HG03159 (cell line): ENCODE data around the gene MSANTD2.

Experiments
- ATAC-seq: cut with Tn5 transposase; IDR thresholded peaks from one replicate; pipeline ENCODE4 v1.9.1; 2021; ENCODE audit warnings: mild to moderate bottlenecking, moderate library complexity; ENCODE audit not compliant: unreplicated experiment

The MSANTD2 gene

GRCh38 chr11:124800226-124800929, at the start of gene MSANTD2:
TSS of gene MSANTD2 (minus strand) at chr11:124800406. CDS start at chr11:124800380, 26 bp downstream.
- peak; percentile 89 for ATAC-seq

GRCh38 chr11:124846070-124846673, 46.0 kb upstream of the MSANTD2 start:
- ATAC-seq = no peak

- no peak for ATAC-seq
These were observed 44.5 kb upstream of the MSANTD2 start for GRCh38 chr11:124844664-124845079.

GRCh38 chr11:124843616-124843910, 43.4 kb upstream of the MSANTD2 start:
- no peak for ATAC-seq

- ATAC-seq = no peak
These were observed 42.1 kb upstream of the MSANTD2 start for GRCh38 chr11:124842305-124842704.

GRCh38 chr11:124841840-124842239, 41.6 kb upstream of the MSANTD2 start:
- no peak for ATAC-seq

GRCh38 chr11:124841201-124841600, 41.0 kb upstream of the MSANTD2 start:
- no peak for ATAC-seq

GRCh38 chr11:124840666-124841065, 40.5 kb upstream of the MSANTD2 start:
- ATAC-seq = no peak

- no peak for ATAC-seq
These were observed 39.9 kb upstream of the MSANTD2 start for GRCh38 chr11:124839972-124840621.

- no peak for ATAC-seq
These were observed 39.1 kb upstream of the MSANTD2 start for GRCh38 chr11:124839128-124839971.

- ATAC-seq = no peak
These were observed 38.6 kb upstream of the MSANTD2 start for GRCh38 chr11:124838805-124839127.

GRCh38 chr11:124837491-124837856, 37.3 kb upstream of the MSANTD2 start:
- no peak for ATAC-seq

- no peak for ATAC-seq
These were observed 35.7 kb upstream of the MSANTD2 start for GRCh38 chr11:124835918-124836317.

- ATAC-seq = no peak
These were observed 34.4 kb upstream of the MSANTD2 start for GRCh38 chr11:124834526-124835180.

GRCh38 chr11:124832571-124832970, 32.4 kb upstream of the MSANTD2 start:
- ATAC-seq = no peak

- no peak for ATAC-seq
These were observed 31.7 kb upstream of the MSANTD2 start for GRCh38 chr11:124831897-124832296.

- ATAC-seq = no peak
These were observed 30.5 kb upstream of the MSANTD2 start for GRCh38 chr11:124830749-124831148.

- no peak for ATAC-seq
These were observed 29.8 kb upstream of the MSANTD2 start for GRCh38 chr11:124829986-124830385.

- ATAC-seq = no peak
These were observed 25.7 kb upstream of the MSANTD2 start for GRCh38 chr11:124825876-124826275.

- ATAC-seq = no peak
These were observed 23.5 kb upstream of the MSANTD2 start for GRCh38 chr11:124823512-124824376.
